Stimulated activated CD8-positive, alpha-beta memory T cell treated with anti-CD3 and anti-CD28 coated beads, Interleukin-4, amount 100 ng/mL, for 4 hours (primary cell): ENCODE results near the gene GSC2.
"Not testable (repeated sequence)": the region's sequence is repeated elsewhere in the genome, so short reads cannot be mapped to it uniquely, and the experiment has no call there.

Source experiments
- DNase-seq, 2 donors: peaks; one replicate each; pipeline ENCODE4 v3.0.0-alpha.2; 2020; ENCODE audit warnings: low read depth in 2 of 2, low spot score in 1 of 2

GSC2 gene

GRCh38 chr22:19156109-19156508 lies 6.0 kb upstream of the GSC2 start:
- DNase-seq, result not testable (repeated sequence)

DNA sequence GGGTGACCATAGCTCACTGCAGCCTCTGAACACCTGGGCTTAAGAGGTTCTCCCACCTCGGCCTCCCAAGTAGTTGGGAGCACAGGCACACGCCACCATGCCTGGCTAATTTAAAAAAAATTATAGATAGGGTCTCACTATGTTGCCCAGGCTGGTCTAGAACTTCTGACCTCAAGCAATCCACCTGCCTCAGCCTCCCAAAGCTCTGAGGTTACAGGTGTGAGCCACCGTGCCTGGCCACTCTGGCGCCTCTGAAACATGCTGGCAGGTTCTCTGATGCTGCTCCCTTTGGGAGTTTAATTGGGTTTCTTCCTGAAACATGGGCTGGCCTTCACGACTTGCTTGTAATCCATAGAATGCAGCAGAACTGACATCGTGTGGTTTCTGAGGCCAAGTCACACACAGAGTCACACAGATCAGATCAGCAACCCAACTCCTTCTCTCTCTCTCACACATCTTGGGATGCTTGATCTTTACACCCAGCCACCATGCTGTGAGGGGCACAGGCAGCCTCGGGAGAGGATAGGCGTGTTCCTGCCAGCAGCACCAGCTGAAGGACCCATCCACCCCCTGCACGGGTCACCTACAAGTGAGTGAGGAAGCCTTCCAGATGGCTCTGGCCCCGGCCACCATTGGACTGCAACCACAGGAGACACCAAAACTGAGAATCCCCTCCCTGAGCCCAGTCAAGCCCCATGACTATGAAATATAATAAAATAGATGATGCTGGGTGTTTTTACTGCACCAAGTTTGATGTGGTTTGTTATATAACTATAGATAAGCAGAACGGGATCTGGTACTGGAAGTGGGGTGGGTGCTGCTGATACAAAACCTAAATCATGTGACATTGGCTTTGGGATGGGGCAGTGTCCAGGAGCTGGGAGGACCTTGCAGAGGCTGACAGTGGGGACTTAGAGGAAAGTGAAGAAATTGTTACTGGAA lies 3.1 kb upstream of the GSC2 start:
- DNase-seq, result no peak

DNA sequence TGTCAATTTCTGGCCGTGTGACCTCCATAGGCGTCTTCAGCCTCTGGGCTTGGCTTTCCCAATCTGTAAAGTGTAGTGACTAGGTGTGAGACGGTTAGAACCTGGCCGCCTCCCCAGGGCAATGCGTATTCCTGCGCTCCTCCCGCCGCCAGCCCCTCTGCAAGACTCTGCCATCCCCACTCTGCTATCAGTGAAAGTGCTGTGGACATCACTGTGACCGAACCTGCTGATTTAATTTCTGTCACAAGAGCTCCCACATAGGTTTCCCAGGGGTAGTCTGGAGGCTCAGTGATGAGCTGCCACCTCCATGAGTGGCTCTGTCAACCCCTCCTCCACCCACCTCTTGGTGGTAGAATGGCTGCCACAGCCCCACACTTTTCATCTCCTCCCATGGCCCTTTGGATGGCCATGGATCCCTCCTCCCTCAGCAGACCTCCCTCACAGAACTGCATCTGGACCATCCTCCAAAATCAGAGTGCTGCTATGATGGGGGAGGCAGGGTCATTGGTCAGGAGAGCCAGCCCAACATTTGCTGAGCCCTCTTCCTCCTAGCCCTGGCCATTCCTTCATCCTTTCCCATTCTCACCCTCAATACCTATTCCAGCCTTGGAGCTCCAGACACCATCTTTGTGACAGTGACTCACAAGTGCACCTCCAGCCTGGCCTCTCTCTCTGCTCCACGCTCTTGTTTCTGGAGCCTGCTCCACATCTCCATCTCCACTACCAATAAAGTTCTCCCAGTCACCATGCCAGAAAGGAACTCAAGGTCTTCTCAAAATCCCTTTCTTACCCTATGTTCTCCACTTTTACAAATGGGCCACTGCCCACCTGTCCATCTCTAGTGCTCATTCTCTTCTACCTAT lies 1.5 kb upstream of the GSC2 start:
- no peak for DNase-seq

GRCh38 chr22:19150482-19151328 lies 613 bp upstream of the GSC2 start:
- no peak for DNase-seq

DNA sequence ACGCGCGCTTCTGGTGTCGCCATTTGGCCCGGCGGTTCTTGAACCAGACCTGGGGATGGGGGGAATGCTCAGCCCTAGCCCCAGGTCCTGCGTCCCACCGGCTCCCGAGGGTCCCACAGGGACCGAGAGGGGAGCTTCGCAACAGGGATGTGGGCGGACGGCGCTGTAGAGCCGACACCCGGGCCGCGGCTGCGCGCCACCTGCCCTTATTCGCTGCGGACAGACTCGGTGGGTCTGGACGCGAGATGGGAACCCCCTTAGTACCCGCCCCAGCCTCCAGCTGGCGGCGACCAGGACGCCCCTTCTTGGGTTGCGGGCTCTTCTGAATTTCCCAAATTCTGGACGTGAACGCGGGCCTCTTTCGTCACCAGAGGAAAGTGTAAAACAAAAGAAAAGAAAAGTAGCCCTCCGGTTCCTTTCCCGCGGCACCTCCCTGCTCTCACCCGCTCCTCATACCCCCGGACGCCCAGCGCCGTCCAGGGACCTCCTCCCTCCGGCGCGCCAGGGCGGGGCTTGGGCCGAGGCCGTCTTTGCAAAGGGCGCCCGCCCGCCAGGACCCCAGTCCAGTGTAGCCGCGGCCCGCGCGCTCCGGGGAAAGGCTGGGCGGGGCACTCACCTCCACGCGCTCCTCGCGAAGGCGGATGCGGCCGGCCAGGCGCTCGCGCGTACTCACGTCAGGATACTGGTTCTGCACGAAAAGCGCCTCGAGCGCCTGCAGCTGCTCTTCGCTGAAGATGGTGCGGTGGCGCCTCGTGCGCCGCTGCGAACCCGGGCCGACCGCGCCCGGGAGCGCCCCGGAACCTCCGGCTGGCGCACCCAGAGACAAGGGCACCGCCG lies 827 bp downstream of the GSC2 start:
- no peak for DNase-seq

- DNase-seq, result no peak
These were observed 1.6 kb downstream of the GSC2 start for GRCh38 chr22:19148417-19149046.

GRCh38 chr22:19147195-19147780 lies 2.8 kb downstream of the GSC2 start:
- no peak for DNase-seq

- DNase-seq, result no peak
These were observed 3.7 kb downstream of the GSC2 start for GRCh38 chr22:19146215-19146968.

GRCh38 chr22:19143967-19144400 lies 6.1 kb downstream of the GSC2 start:
- DNase-seq, result no peak

GRCh38 chr22:19143212-19143611 lies 6.9 kb downstream of the GSC2 start:
- DNase-seq, result no peak

GRCh38 chr22:19142394-19142793 lies 7.7 kb downstream of the GSC2 start:
- no peak for DNase-seq

DNA sequence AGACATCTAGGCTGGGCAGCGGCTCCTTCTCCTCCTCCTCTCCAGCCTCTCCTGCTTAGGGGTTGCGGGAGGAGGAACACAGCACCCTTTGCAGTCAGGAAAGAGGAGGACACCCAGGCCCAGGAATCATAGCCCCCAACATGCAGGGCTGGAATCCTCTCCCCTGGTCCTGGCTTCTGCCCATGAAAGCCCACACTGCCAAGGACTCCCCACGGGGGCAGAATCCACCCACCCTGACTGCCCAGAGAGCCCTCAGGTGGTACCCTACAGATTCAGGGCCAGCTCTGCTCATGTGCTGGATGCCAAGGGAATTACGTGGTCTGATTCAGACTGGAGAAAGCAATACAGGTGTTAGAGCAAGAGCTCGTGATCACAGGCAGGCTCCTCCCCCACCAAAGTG lies 10.1 kb downstream of the GSC2 start:
- no peak for DNase-seq

GRCh38 chr22:19139001-19139356 lies 11.1 kb downstream of the GSC2 start:
- DNase-seq, result no peak

DNA sequence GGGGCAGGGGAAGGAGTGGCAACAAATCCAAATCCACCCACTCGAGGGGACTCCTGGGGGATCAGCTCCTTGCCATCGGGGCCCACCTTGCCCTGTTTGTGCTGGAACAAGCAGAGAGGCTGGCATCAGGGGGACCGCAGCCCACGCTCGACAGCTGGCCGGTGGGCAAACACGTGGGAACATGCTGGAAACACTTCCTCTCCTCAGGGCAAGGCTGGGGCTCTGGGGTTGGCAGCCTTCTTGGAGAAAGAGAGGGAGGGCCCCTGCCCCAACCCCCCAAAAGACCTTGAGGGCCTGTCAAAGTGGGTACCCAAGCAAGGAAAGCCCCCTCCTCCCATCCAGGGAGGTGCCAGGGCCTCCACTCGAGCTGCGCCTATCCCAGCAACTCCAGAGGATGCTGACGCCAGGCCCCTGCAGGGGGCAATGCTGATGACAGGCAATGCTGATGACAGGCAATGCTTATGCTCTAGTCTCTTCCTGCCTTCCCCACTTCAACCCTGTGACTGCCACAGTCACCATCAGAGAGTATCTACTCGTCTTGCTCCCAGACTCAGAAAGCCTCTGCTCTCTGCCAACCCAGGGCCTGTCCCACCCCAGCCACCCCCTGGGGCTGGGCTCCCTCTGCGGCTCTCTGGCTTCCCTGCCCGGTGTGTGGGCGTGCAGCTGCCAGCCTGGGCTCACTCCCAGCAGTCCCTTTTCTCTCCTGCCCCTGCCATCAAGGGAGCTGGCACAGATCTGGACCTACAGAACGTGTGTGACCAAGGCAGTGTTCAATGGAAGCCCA lies 11.7 kb downstream of the GSC2 start:
- no peak for DNase-seq

DNA sequence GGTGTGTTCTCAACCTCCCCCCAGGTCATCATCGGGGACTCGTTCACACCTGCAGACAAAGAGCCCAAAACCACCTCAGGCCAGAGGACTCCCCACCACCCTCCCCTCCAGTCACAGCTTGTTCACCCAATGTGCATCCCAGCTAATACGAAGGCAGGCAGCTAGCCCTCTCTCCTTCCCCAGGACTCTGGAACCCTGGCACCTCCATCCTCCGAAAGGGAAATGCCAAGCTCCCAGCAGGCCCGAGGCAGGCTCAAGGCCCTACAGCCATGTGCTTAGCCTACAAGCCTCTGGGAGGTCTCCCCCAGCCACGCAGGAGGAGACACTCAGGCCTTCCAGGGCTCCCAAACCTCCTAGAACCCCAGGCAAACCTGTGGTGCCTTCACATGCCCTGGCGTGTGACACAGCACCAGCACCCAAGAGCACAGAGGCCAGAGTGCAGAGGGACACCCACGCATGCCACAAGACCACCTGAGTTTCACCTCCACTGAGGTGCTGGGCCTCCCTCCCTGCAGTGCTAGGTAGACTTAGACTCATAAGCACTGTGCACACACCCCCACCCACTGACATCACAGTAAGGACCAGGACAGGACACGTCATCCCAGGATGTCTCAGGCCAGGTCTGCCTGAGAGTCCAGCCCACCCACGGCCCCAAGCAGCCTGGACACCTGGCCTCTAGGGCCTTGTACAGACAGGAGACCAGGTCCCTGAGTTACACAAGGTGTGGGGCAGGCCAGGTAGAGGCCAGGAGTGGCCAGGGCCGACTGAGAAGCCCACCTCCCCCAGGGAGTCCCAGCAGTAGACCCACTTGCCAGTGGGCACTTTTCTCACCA lies 12.5 kb downstream of the GSC2 start:
- DNase-seq, result no peak

DNA sequence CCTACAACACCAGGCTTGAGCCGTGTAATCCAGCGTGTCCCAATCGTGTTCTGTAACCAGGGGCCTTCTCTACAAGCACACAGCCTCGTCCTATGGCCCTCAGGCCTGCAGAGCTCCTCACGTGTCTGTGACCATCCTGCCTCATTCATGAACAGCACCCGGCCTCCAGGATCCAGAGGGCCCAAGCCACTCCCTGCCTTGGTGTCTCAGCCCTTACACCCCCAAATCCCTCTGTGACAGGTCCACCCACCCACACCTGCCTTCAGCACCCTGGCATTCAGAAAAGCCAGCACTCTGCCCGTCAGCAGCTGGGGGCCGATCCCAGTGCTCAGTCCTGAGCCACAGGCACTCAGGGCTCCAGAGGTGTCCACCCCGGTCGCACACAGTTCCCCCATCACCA lies 13.2 kb downstream of the GSC2 start:
- DNase-seq, result no peak

- no peak for DNase-seq
These were observed 15.2 kb downstream of the GSC2 start for GRCh38 chr22:19134874-19135273.
